ENCODE data around the gene SLC13A3.

The SLC13A3 gene

GRCh38 chr20:46651091-46651962 lies at the start of gene SLC13A3:
Gene SLC13A3 (minus strand): TSS chr20:46651459. CDS start chr20:46651421, 38 bp downstream.
- DNase-seq = no peak

DNA sequence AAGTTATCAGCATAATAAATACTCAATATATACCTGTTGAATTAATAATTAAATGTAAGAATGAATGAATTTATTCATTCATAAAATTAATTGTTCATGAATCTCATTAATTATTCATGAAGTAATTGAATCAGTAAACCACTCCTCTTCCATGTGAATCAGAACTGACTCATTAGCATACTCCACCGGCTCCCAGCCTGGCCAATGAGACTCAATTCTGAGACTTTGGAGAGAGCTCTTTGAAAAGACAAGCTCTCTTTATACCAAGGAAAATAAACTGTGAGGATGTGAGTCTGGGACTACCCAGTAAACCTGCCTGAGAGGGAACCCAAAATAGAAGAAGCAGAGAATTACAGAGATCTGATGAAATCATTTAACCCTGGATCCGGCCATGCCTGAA lies 49.8 kb upstream of the SLC13A3 start:
- DNase-seq = no peak

DNA sequence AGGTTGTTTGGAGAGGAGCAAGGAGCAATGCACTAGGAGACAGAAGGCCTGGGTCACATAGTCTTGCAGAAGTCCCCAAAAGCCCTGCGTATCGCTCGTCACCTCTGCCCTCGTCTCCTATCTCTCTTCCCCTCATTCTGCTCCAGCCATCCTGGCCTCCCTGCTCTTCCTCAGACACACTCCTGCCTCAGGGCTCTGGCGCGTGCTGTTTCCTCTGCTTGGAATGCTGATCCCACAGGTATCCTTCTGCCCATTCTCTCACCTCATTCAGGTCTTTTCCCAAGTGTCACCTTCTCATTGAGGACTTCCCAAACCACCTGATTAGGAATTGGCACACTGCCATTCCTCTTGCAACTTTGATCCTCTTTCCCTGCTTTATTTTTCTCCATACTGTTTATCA lies 49.2 kb upstream of the SLC13A3 start:
- no peak for DNase-seq

GRCh38 chr20:46699651-46700359 lies 48.5 kb upstream of the SLC13A3 start:
- DNase-seq = no peak

- no peak for DNase-seq
Observed at GRCh38 chr20:46698788-46699187, 47.5 kb upstream of the SLC13A3 start.

DNA sequence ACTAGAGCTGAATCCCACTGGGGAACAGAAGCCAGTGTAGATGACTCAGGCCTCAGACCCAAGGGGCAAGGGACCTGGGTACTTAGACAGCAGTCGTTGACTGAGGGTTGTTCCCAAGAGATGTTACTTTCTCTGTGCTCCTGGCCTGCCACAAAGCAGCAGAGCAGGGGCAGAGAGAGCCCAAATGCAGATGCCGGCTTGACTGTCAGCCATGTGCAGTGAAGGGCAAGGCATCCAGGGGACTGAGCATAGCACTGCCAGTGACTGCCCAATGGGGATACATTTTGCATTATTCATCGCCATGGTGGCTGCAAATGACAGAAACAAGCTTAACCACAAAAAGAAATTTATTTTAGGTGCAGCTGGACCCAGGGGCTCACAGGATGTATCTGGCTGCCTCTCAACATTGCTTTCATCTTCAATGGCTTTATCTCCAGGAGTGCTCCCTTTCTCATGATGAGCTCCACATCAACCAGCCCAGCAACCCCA lies 45.6 kb upstream of the SLC13A3 start:
- no peak for DNase-seq

DNA sequence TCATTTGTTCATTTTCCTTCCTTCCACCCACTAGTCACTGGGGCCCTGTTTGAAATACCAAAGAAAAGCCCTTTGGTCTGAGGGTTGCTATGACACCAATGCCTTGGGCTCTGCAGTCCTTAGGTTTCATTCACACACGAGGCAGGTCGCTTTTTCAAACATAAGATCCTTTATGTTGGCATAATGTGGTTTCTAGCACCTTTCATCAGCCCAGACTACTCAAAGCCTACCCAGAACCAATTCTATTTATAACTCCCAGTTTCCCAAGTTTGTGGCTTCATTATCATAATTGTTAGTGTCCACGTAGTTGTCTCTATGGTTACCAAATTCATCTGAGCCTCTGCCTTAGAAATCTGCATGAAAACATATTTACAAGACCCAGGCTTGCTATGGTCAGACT lies 44.6 kb upstream of the SLC13A3 start:
- peak; percentile 39 for DNase-seq

DNA sequence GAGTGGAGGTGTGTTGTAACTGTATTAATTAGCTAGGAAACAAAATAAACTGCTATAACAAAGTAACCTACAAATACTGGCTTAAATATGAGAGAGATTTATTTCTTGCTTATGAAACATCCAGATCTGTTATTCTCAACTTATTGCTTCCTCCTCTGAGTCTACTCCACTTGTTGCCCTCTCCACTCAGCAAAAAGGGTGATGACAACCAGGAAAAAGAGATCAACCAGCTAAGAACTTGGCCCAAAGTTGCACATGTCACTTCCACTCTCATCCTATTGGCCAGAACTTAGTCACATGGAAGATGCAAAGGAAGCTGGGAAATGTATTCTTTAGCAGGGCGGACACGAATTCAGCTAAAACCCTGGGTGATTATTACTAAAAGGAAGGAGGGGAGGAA lies 43.2 kb upstream of the SLC13A3 start:
- no peak for DNase-seq

GRCh38 chr20:46691196-46691595 lies 39.9 kb upstream of the SLC13A3 start:
- no peak for DNase-seq

DNA sequence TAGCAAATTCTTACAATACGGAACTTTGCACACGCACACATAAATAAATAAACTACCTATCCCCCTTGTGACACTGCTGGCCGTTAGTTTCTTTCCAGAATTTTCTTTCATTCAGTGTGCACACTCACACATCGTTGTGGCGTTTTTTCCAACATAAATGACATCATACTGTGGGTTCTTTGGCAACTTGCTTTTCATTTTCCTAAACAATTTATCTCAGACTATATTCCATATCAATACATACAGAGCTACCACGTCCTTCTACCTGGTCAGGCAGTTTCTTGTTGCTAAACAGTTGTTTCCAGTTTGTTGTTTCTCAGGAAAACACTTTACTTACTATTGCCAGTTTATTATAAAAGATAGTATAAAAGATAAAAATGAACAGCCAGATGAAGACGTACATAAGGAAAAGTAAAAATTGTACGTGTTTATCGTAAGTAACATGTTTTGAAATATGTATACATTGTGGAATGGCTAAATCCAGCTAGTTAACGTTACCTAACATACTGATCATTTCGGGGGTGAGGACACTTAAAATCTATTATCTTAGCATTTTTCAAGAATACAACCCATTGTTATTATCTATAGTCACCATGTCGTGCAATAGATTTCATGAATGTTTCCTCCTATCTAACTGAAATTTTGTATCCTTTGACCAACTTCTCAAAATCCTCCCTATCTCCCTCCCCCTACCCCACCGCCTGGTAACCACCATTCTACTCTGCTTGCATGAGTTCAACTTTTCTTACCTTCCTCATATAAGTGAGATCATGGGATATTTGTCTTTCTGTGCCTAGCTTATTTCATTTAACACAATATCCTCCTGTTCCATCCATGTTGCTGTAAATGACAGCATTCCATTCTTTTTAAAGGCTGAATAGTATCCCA lies 39.2 kb upstream of the SLC13A3 start:
- no peak for DNase-seq

DNA sequence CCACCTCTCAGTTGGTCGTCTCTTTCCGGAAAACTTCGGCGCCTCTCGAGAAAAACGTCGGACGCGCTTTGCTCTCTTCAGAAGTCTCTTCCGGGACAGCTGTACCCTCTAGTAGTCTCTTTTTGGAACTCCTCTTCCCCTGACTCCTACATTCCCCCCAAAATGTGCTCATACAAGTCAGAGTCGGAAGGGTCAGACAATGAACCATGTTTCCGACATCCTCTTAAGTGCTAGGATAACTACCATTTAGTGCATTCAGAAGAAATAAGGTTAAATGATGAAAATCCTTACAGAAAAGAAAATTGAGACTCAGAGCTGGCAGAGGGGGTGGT lies 38.5 kb upstream of the SLC13A3 start:
- DNase-seq = no peak

GRCh38 chr20:46689082-46689753 lies 38.0 kb upstream of the SLC13A3 start, which contains the start of gene TP53RK:
Gene TP53RK (minus strand): TSS chr20:46689444. CDS start chr20:46689414, 30 bp downstream.
- peak; percentile 70 for DNase-seq

- no peak for DNase-seq
Observed at GRCh38 chr20:46688151-46689081, 37.2 kb upstream of the SLC13A3 start.

- peak; percentile 12 for DNase-seq
Observed at GRCh38 chr20:46683939-46684750, 32.9 kb upstream of the SLC13A3 start.

DNA sequence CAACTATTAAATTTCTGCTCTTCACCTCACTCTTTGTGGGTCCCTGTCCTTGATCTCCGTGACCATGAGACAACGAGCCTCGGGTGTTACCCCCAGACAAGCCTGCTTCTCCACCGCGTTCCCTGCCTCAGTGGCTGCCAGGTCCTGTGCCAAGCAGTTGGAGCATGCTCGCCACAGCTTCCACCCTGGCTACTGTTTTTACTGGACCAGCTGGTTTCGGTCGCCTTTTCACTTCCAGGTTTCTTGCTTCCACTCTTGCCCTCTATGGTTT lies 32.3 kb upstream of the SLC13A3 start:
- no peak for DNase-seq

DNA sequence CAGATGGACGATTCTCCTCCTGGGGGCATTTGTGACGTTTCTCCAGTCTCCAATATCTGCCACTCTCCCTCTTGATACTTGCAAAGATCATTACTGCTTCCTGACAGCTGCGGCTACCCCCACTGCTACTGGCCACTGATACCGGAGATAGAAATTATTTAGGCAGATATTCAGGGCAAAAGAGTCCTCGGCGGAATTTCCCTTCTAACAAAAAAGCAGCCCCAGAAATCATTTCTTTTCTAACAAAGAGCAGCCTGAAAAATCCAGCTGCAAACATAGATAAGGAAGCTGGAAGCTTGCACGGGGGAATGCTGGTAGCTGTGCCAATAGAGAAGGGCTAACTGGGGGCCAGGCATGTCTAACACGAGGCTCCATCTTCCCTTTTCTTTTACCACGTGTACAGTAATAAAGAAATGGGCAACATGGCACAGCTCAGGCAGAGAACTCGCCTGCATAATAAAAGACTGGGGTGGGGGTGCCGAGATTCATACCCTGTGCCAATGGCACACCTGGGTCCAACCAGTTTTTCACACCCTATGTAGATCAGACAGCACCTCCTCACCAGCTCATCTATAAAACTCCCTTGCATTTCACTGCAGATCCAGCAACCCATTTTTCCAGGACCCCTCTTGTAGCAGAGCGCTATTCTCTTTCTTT lies 31.9 kb upstream of the SLC13A3 start:
- DNase-seq = no peak

GRCh38 chr20:46682063-46682821 lies 31.0 kb upstream of the SLC13A3 start:
- DNase-seq = no peak

- DNase-seq = peak; percentile 52
Observed at GRCh38 chr20:46681032-46681854, 30.0 kb upstream of the SLC13A3 start.

- DNase-seq = no peak
Observed at GRCh38 chr20:46680684-46681031, 29.4 kb upstream of the SLC13A3 start.
